Spinal cord (tissue), 10 donors: Measurements from ENCODE around the gene WFDC2. TPM values are rescaled to one million over a fixed set of nuclear protein-coding genes. Genes with fewer than 3 reads are reported as not detected.

Experiments
- DNase-seq, 6 donors: peaks; one replicate each; pipeline versions ENCODE4 v3.0.0 to v3.0.0-alpha.2; 2013 to 2015; ENCODE audit warnings: low spot score in 6 of 6, low read depth in 4 of 6
- H3K27ac ChIP-seq: one replicate; pipeline ENCODE4 v1.5.1; 2013; ENCODE audit warnings: low read depth, low read length, control low read depth
- H3K27me3 ChIP-seq: one replicate; pipeline ENCODE4 v1.6.1; 2013; ENCODE audit warnings: low read length; ENCODE audit not compliant: control insufficient read depth, insufficient read depth
- H3K36me3 ChIP-seq: one replicate; pipeline ENCODE4 v1.6.1; 2013; ENCODE audit warnings: low read length; ENCODE audit not compliant: control insufficient read depth, insufficient read depth
- H3K4me1 ChIP-seq: one replicate; pipeline ENCODE4 v1.6.1; 2013; ENCODE audit warnings: low read length; ENCODE audit not compliant: control insufficient read depth, insufficient read depth
- H3K4me3 ChIP-seq: one replicate; pipeline ENCODE4 v1.5.1; 2013; ENCODE audit warnings: low read depth, low read length, control low read depth
- H3K9me3 ChIP-seq: one replicate; pipeline ENCODE4 v1.6.1; 2013; ENCODE audit warnings: low read length; ENCODE audit not compliant: control insufficient read depth, insufficient read depth
- WGBS: methylation state at CpG from one replicate; pipeline ENCODE4 v1.1.5; 2013; ENCODE audit warnings: missing lambda C conversion rate; ENCODE audit not compliant: insufficient coverage; 5-methylcytosine and 5-hydroxymethylcytosine counted together
- polyA plus RNA-seq, 2 donors: library from polyadenylated mRNA; unstranded; fragments of 120-200 nt; gene quantifications; one replicate each; pipeline ENCODE4 v1.2.1, GENCODE V29; 2013; ENCODE audit not compliant: insufficient read length in 2 of 2
- total RNA-seq, 2 donors: library from RNA; depleted of rRNA in 1 of 2; stranded (reverse); fragments of 120-200 nt in 1 of 2; fragments of >200 nt in 1 of 2; gene quantifications; one replicate each; pipeline versions ENCODE4 v1.2.3 to v1.2.4, GENCODE V29; 2013 to 2014
- donor health status: healthy.

The WFDC2 gene
- total and polyA plus RNA-seq, 4 donors = 7.0 to 70.0 (median 36.5) TPM

DNA sequence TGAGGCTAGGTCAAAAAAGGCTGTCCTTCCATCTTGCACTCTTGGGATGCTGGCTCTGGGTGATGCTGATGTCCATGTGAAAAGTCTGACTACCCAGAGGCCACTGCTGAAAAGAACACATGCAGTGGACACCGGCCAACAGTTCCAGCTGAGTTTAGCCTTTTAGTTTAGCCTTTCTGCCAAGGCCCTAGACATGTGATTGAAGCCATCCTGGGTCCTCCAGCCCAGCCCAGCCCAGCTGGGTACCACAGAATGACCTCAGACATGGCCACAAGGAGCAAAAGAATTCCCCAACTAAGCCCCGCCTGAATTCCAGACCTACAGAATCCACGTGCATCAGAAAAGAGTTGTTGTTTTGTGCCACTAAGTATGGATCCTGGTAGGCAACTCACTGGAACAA, 36.2 kb upstream of the WFDC2 start:
- peak in 1 of 6 donors; percentile 55 for DNase-seq
- Histone ChIP-seq H3K27me3 (no peaks in the 10 kb centered on the region), H3K9me3 (no peaks in the 10 kb centered on the region), H3K4me3 (no peak overlapping the region), H3K27ac (no peak overlapping the region), H3K36me3 (no peaks in the 10 kb centered on the region), H3K4me1 (peaks cover 8% of the 10 kb centered on the region)
- 87% methylated on average over 2 of the region's 3 CpGs for WGBS

DNA sequence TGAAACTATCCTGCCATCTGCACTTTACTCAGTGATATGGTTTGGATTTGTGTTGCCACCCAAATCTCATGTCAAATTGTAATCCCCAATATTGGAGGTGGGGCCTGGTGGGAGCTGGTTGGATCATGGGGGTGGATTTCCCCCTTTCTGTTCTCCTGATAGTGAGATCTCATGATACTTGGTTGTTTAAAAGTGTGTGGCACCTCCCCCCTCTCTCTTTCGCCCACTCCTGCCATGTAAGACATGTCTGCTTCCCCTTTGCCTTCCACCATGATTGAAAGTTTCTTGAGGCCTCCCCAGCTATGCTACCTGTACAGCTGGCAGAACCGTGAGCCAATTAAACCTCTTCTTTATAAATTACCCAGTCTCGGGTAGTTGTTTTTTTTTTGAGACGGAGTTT, 35.6 kb upstream of the WFDC2 start:
- H3K27ac ChIP-seq = no peak overlapping the region
- no peaks in the 10 kb centered on the region for H3K9me3 ChIP-seq
- no peaks in the 10 kb centered on the region for H3K27me3 ChIP-seq
- no peak overlapping the region for H3K4me3 ChIP-seq
- DNase-seq = no peak
- H3K4me1 ChIP-seq = peaks cover 8% of the 10 kb centered on the region
- H3K36me3 ChIP-seq = no peaks in the 10 kb centered on the region
- WGBS = 100% methylated on average over 2 of the region's 4 CpGs

DNA sequence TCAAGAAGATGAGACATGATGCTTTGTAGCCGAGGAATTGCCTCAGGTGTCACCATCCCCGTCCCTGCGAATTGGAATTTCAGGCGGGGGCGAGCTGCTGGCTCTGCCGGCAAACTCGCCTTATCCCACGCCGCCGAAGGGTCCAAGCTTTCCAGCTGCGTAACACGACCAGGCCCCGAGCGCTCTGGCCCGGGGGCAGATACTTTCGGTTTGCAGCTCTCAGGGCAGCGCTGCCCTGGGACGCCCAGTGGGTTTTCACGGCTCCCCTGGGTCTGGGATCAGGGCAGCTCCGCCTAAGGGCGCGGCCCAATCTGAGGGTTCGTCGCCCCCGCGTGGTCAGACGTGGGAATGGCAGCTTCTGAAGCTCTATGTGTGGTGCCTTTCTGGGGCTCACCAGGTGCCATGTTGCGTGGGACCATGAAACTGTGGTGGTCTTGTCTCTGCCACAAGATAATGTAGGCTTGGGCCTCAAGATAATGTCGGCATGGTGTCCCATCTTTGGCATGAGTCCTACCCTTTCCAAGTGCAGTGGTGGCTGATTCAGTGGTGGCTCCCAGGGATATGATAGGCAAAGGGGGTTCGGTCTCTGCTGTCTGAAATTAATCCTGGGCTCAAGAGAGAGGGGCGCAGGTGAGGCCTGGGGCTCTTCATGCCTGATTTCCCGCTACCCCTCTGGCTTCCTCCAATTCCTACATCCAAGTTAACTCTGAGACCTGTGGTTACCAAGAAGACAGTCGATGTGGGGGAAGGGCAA, 32.6 kb upstream of the WFDC2 start:
- WGBS = 6% methylated on average over 31 of the region's 33 CpGs
- Histone ChIP-seq H3K9me3 (no peaks in the 10 kb centered on the region), H3K36me3 (no peaks in the 10 kb centered on the region), H3K27me3 (no peaks in the 10 kb centered on the region), H3K27ac (no peak overlapping the region), H3K4me3 (peak overlapping the region; percentile 63), H3K4me1 (peaks cover 8% of the 10 kb centered on the region)
- DNase-seq = peak; percentile 49 to 91 (median 62)

- H3K36me3 ChIP-seq = no peaks in the 10 kb centered on the region
- H3K9me3 ChIP-seq = no peaks in the 10 kb centered on the region
- no peak overlapping the region for H3K27ac ChIP-seq
- no peaks in the 10 kb centered on the region for H3K27me3 ChIP-seq
- no peak overlapping the region for H3K4me3 ChIP-seq
- DNase-seq = no peak
- 83% methylated on average over 2 of the region's 3 CpGs for WGBS
- peaks cover 8% of the 10 kb centered on the region for H3K4me1 ChIP-seq
Measured at GRCh38 chr20:45440424-45440823, 29.1 kb upstream of the WFDC2 start.

GRCh38 chr20:45440891-45441685, 28.5 kb upstream of the WFDC2 start:
- Histone ChIP-seq H3K36me3 (no peaks in the 10 kb centered on the region), H3K4me3 (no peak overlapping the region), H3K9me3 (no peaks in the 10 kb centered on the region), H3K27me3 (no peaks in the 10 kb centered on the region), H3K27ac (no peak overlapping the region), H3K4me1 (peaks cover 8% of the 10 kb centered on the region)
- no peak for DNase-seq
- 75% methylated on average over 4 of the region's 5 CpGs for WGBS

DNA sequence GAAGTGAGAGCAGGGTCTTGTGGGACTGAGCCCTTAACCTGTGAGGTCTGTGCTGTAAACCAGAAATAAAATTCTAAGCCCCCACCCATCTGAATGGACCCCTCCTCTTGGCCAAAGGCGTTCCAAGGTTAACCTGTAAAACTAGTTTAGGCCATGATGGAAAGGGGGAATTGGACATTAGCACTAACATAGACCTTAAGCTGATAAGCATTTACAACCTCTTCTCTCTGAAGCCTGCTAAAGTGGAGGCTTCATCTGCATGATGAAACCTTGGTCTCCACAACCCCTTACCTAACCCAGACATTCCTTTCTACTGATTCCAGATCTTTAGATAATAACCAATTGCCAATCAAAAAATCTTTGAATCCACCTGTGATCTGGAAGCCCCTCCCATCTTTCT, 27.8 kb upstream of the WFDC2 start:
- no CpG with 5 or more reads among the region's 1 CpG for WGBS
- H3K36me3 ChIP-seq = no peaks in the 10 kb centered on the region
- DNase-seq = no peak
- no peak overlapping the region for H3K27ac ChIP-seq
- no peaks in the 10 kb centered on the region for H3K9me3 ChIP-seq
- H3K4me3 ChIP-seq = no peak overlapping the region
- H3K4me1 ChIP-seq = peaks cover 5% of the 10 kb centered on the region
- no peaks in the 10 kb centered on the region for H3K27me3 ChIP-seq

DNA sequence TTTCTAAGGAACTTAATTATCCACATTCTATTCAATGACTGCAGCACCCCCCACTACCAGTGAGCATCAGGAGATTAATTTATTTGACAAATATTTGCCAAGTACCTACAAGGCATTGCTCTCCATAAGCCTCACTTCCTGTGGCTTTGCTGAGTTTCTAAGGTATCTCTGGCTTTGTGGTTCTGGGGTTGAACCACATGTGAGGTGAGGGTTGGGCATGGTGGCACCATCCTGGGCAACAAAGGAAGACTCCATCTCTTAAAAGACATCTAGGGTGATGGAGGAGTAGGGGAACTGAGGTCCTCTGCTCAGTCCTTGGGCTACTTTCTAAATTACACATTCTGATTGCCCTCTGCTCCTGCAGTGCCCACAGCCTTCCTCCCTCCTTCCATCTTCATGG, 25.5 kb upstream of the WFDC2 start:
- no peaks in the 10 kb centered on the region for H3K4me1 ChIP-seq
- no peak for DNase-seq
- H3K36me3 ChIP-seq = no peaks in the 10 kb centered on the region
- H3K27ac ChIP-seq = no peak overlapping the region
- H3K4me3 ChIP-seq = no peak overlapping the region
- H3K27me3 ChIP-seq = no peaks in the 10 kb centered on the region
- no peaks in the 10 kb centered on the region for H3K9me3 ChIP-seq

GRCh38 chr20:45445805-45446562, 23.6 kb upstream of the WFDC2 start:
- DNase-seq = no peak
- WGBS = 73% methylated on average over 5 of the region's 7 CpGs
- H3K4me1 ChIP-seq = no peaks in the 10 kb centered on the region
- no peak overlapping the region for H3K4me3 ChIP-seq
- no peaks in the 10 kb centered on the region for H3K36me3 ChIP-seq
- H3K27ac ChIP-seq = no peak overlapping the region
- no peaks in the 10 kb centered on the region for H3K27me3 ChIP-seq
- H3K9me3 ChIP-seq = no peaks in the 10 kb centered on the region

- WGBS = no CpG with 5 or more reads among the region's 6 CpGs
- H3K4me3 ChIP-seq = no peak overlapping the region
- no peaks in the 10 kb centered on the region for H3K9me3 ChIP-seq
- H3K36me3 ChIP-seq = no peaks in the 10 kb centered on the region
- no peaks in the 10 kb centered on the region for H3K4me1 ChIP-seq
- DNase-seq = no peak
- H3K27me3 ChIP-seq = no peaks in the 10 kb centered on the region
- H3K27ac ChIP-seq = no peak overlapping the region
Measured at GRCh38 chr20:45448270-45448669, 21.3 kb upstream of the WFDC2 start.
